A549 (cell line): ENCODE measurements around the gene KIF2A. TPM values are rescaled to one million over a fixed set of nuclear protein-coding genes. Genes with fewer than 3 reads are reported as not detected.

Experiments
- ATAC-seq, 2 experiments: fragments of 200-7000 bp in 1 of 2; fragments of >200 bp in 1 of 2; cut with Nextera tagmentation in 1 of 2; cut with Tn5 transposase in 1 of 2; 3 replicates each; pipeline versions ENCODE4 v1.8.0 to v1.9.1; 2018 to 2020; ENCODE audit warnings: mild to moderate bottlenecking in 1 of 2, moderate library complexity in 1 of 2
- CTCF ChIA-PET: fragments of 300-600 bp; sonication (Branson Sonifier 250); formaldehyde crosslinking; extraction: SDS; loops from one replicate; lab custom pipeline; 2021; ENCODE audit warnings: antibody characterized with exemption, inconsistent platforms; lab: Yijun Ruan, JAX
- POLR2A ChIA-PET: fragments of 350-600 bp; formaldehyde crosslinking; extraction: SDS; loops from one replicate; lab custom pipeline; 2021; ENCODE audit warnings: antibody characterized with exemption, inconsistent platforms; lab: Yijun Ruan, JAX
- DNase-seq, 2 experiments: peaks; one replicate each; pipeline versions ENCODE4 v3.0.0 to v3.0.0-alpha.2; 2011 to 2016; ENCODE audit warnings: low read depth in 1 of 2, low spot score in 1 of 2
- FAIRE-seq: peaks from 2 replicates; lab custom pipeline; 2011; peaks lifted over from hg19 to GRCh38; lab: Jason Lieb, UNC
- H3K27ac ChIP-seq, 2 experiments: fragments of >200 bp; sonication (Bioruptor Twin); formaldehyde crosslinking; 3 replicates each; pipeline ENCODE4 v1.5.1; 2016 to 2017
- H3K4me1 ChIP-seq: fragments of >200 bp; sonication (Bioruptor Twin); formaldehyde crosslinking; 3 replicates; pipeline ENCODE4 v1.6.1; 2016
- H3K4me2 ChIP-seq: fragments of >200 bp; sonication (Bioruptor Twin); formaldehyde crosslinking; 3 replicates; pipeline ENCODE4 v1.6.1; 2016
- H3K4me3 ChIP-seq: fragments of >200 bp; sonication (Bioruptor Twin); formaldehyde crosslinking; 3 replicates; pipeline ENCODE4 v1.5.1; 2016
- H3K9me3 ChIP-seq: fragments of >200 bp; sonication (Bioruptor Twin); formaldehyde crosslinking; 3 replicates; pipeline ENCODE4 v1.6.1; 2016
- BHLHE40 ChIP-seq: IDR thresholded peaks from 2 replicates; pipeline ENCODE4 v1.6.1; 2012; ENCODE audit warnings: low read depth, low read length, inconsistent platforms
- CBX2 ChIP-seq: fragments of 200-600 bp; sonication (generic); IDR thresholded peaks from 2 replicates; pipeline ENCODE4 v1.6.1; 2016; ENCODE audit warnings: low read depth, mild to moderate bottlenecking, borderline replicate concordance
- CEBPB ChIP-seq, 2 experiments: fragments of >200 bp in 1 of 2; sonication (Bioruptor Twin) in 1 of 2; formaldehyde crosslinking in 1 of 2; IDR thresholded peaks; 2 replicates each; pipeline ENCODE4 v1.6.1; 2012 to 2016
- CHD2 ChIP-seq: fragments of 150-350 bp; IDR thresholded peaks from 2 replicates; pipeline ENCODE4 v1.6.1; 2014; ENCODE audit warnings: low read length; ENCODE audit not compliant: partially characterized antibody
- EP300 ChIP-seq, 2 experiments: fragments of >200 bp; sonication (Bioruptor Twin); formaldehyde crosslinking; IDR thresholded peaks; 2 replicates in 1 of 2; 3 replicates in 1 of 2; pipeline ENCODE4 v1.6.1; 2016 to 2017
- HDAC2 ChIP-seq: fragments of 200-600 bp; sonication (generic); IDR thresholded peaks from 2 replicates; pipeline ENCODE4 v1.6.1; 2016
- HEYL ChIP-seq: fragments of 250-450 bp; sonication (Bioruptor Pico); IDR thresholded peaks from 2 replicates; pipeline ENCODE4 v1.8.0; 2021; ENCODE audit warnings: mild to moderate bottlenecking, moderate library complexity
- HOXA7 ChIP-seq: fragments of 250-450 bp; sonication (Bioruptor Pico); IDR thresholded peaks from 2 replicates; pipeline ENCODE4 v1.5.0; 2020; ENCODE audit warnings: mild to moderate bottlenecking, moderate library complexity
- HOXB13 ChIP-seq: fragments of 250-450 bp; sonication (Bioruptor Pico); IDR thresholded peaks from 2 replicates; pipeline ENCODE4 v1.5.0; 2020; ENCODE audit warnings: low read depth, mild to moderate bottlenecking, moderate library complexity
- HOXB5 ChIP-seq: fragments of 250-450 bp; sonication (Bioruptor Pico); IDR thresholded peaks from 2 replicates; pipeline ENCODE4 v1.5.0; 2020; ENCODE audit warnings: mild to moderate bottlenecking, moderate library complexity
- KDM5A ChIP-seq: fragments of 200-600 bp; sonication (generic); IDR thresholded peaks from 2 replicates; pipeline ENCODE4 v1.6.1; 2016; ENCODE audit warnings: antibody characterized with exemption, mild to moderate bottlenecking
- MAFK ChIP-seq: fragments of 450-650 bp; IDR thresholded peaks from 2 replicates; pipeline ENCODE4 v1.6.1; 2014; ENCODE audit not compliant: partially characterized antibody
- MAZ ChIP-seq: fragments of 150-350 bp; IDR thresholded peaks from 2 replicates; pipeline ENCODE4 v1.6.1; 2014; ENCODE audit warnings: antibody characterized with exemption, low read depth, low read length, borderline replicate concordance
- NFE2L2 ChIP-seq: fragments of 150-350 bp; conservative IDR thresholded peaks from 2 replicates; pipeline ENCODE4 v1.6.1; 2014; ENCODE audit warnings: low read length
- NPAS2 ChIP-seq: fragments of 250-450 bp; sonication (Bioruptor Pico); IDR thresholded peaks from 2 replicates; pipeline ENCODE4 v1.8.0; 2022; ENCODE audit warnings: mild to moderate bottlenecking, moderate library complexity, borderline replicate concordance
- NR3C1 ChIP-seq: fragments of >200 bp; sonication (Bioruptor Twin); formaldehyde crosslinking; IDR thresholded peaks from 3 replicates; pipeline ENCODE4 v1.6.1; 2017
- PHF8 ChIP-seq: fragments of 200-600 bp; sonication (generic); IDR thresholded peaks from 2 replicates; pipeline ENCODE4 v1.6.1; 2016; ENCODE audit warnings: low read depth, mild to moderate bottlenecking, antibody characterized with exemption, moderate library complexity, borderline replicate concordance
- RFX5 ChIP-seq: fragments of 450-650 bp; IDR thresholded peaks from 2 replicates; pipeline ENCODE4 v1.7.1; 2014; ENCODE audit warnings: antibody characterized with exemption, mild to moderate bottlenecking, moderate library complexity
- SMC3 ChIP-seq: fragments of >200 bp; sonication (Bioruptor Twin); formaldehyde crosslinking; IDR thresholded peaks from 3 replicates; pipeline ENCODE4 v1.6.1; 2018; ENCODE audit warnings: inconsistent platforms
- TP53 ChIP-seq: fragments of 250-450 bp; sonication (Bioruptor Pico); IDR thresholded peaks from 2 replicates; pipeline ENCODE4 v1.5.0; 2021; ENCODE audit warnings: mild to moderate bottlenecking, moderate library complexity
- ZNF302 ChIP-seq: fragments of 250-450 bp; sonication (Bioruptor Pico); IDR thresholded peaks from 2 replicates; pipeline ENCODE4 v1.9.0; 2021; ENCODE audit warnings: inconsistent platforms, mild to moderate bottlenecking, moderate library complexity
- WGBS: methylation state at CpG from one replicate; pipeline ENCODE4 v1.1.6; 2017; ENCODE audit errors: missing lambda C conversion rate; 5-methylcytosine and 5-hydroxymethylcytosine counted together
- polyA plus RNA-seq, 4 experiments: library from polyadenylated mRNA; depleted of rRNA in 3 of 4; stranded (reverse); fragments of >200 nt; fragmentation: RNase III in 1 of 4; extraction: RNeasy Plus Mini Kit Qiagen cat#74134 plus additional on column Dnase treatment in 1 of 4; gene quantifications; 2 replicates in 3 of 4; 3 replicates in 1 of 4; pipeline ENCODE4 v1.2.3, GENCODE V29; 2011 to 2017
- TF ChIP-seq, protein P1 (sequence below): IDR thresholded peaks from 2 replicates; pipeline ENCODE4 v1.6.1; 2012; ENCODE audit warnings: low read depth, borderline replicate concordance
- TF ChIP-seq, protein P2 (sequence below): fragments of >200 bp; sonication (Bioruptor Twin); formaldehyde crosslinking; IDR thresholded peaks from 3 replicates; pipeline ENCODE4 v1.5.1; 2016
- TF ChIP-seq, protein P3 (sequence below): IDR thresholded peaks from 2 replicates; pipeline ENCODE4 v1.6.1; 2012
- TF ChIP-seq, protein P4 (sequence below): fragments of 250-450 bp; sonication (Bioruptor Pico); IDR thresholded peaks from 2 replicates; pipeline ENCODE4 v1.5.0; 2021; ENCODE audit warnings: mild to moderate bottlenecking, moderate library complexity, borderline replicate concordance
- TF ChIP-seq, protein P5 (sequence below): fragments of 200-600 bp; sonication (generic); IDR thresholded peaks from 2 replicates; pipeline ENCODE4 v1.6.1; 2016; ENCODE audit warnings: antibody characterized with exemption, mild to moderate bottlenecking, moderate library complexity
- TF ChIP-seq, protein P6 (sequence below): fragments of 250-450 bp; sonication (Bioruptor Pico); IDR thresholded peaks from 2 replicates; pipeline ENCODE4 v1.5.0; 2020; ENCODE audit warnings: low read depth, mild to moderate bottlenecking, moderate library complexity
- TF ChIP-seq, protein P7 (sequence below): IDR thresholded peaks from 2 replicates; pipeline ENCODE4 v1.6.1; 2012

KIF2A gene
- polyA plus RNA-seq, 2 of the 4 experiments (the other 2 are of a cell fraction): 44.5 to 68.9 TPM

DNA sequence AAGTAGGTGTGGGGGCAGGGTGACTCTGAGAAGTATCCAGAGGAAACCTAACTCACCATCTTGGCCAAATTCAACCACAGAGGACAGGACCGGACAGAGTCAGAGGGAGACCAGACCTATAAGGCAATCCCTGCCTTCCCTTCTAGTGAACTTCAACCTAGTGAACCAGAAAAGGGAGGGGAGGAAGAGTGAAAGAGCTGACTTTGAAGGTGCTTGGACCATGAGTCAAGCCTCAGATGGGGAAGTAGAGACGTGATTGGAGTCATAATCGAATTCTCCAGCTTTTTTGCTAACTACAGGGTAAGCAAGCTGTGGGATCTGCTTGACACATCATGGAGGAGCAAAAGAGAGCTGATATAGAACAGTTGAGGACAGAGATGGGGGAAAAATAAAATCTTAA is 18.8 kb upstream of the KIF2A start:
- H3K27ac ChIP-seq: no peak overlapping the region
- POLR2A ChIA-PET: no interaction called here
- CTCF ChIA-PET: interaction anchor here (0.5 to 1.7 kb wide), 4 partner anchors 8 to 64 kb away, joined by 3 to 4 read pairs (median 4); no protein-coding TSS in a partner anchor
- H3K4me1 ChIP-seq: no peaks in the 10 kb centered on the region
- H3K9me3 ChIP-seq: no peaks in the 10 kb centered on the region
- no peak overlapping the region for H3K4me3 ChIP-seq
- TF ChIP-seq, protein P1, sequence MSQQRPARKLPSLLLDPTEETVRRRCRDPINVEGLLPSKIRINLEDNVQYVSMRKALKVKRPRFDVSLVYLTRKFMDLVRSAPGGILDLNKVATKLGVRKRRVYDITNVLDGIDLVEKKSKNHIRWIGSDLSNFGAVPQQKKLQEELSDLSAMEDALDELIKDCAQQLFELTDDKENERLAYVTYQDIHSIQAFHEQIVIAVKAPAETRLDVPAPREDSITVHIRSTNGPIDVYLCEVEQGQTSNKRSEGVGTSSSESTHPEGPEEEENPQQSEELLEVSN: no peak
- no peak for TF ChIP-seq RFX5
- no peak for TF ChIP-seq CBX2
- TF ChIP-seq, protein P2, sequence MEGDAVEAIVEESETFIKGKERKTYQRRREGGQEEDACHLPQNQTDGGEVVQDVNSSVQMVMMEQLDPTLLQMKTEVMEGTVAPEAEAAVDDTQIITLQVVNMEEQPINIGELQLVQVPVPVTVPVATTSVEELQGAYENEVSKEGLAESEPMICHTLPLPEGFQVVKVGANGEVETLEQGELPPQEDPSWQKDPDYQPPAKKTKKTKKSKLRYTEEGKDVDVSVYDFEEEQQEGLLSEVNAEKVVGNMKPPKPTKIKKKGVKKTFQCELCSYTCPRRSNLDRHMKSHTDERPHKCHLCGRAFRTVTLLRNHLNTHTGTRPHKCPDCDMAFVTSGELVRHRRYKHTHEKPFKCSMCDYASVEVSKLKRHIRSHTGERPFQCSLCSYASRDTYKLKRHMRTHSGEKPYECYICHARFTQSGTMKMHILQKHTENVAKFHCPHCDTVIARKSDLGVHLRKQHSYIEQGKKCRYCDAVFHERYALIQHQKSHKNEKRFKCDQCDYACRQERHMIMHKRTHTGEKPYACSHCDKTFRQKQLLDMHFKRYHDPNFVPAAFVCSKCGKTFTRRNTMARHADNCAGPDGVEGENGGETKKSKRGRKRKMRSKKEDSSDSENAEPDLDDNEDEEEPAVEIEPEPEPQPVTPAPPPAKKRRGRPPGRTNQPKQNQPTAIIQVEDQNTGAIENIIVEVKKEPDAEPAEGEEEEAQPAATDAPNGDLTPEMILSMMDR: no peak
- no peak for TF ChIP-seq NFE2L2
- TF ChIP-seq, protein P3, sequence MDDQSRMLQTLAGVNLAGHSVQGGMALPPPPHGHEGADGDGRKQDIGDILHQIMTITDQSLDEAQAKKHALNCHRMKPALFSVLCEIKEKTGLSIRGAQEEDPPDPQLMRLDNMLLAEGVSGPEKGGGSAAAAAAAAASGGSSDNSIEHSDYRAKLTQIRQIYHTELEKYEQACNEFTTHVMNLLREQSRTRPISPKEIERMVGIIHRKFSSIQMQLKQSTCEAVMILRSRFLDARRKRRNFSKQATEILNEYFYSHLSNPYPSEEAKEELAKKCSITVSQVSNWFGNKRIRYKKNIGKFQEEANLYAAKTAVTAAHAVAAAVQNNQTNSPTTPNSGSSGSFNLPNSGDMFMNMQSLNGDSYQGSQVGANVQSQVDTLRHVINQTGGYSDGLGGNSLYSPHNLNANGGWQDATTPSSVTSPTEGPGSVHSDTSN: no peak
- TF ChIP-seq SMC3: no peak
- no peak for TF ChIP-seq BHLHE40
- TF ChIP-seq TP53 (CRISPR knock-in tag): no peak
- TF ChIP-seq KDM5A: no peak
- TF ChIP-seq HEYL (CRISPR knock-in tag): no peak
- TF ChIP-seq MAFK: no peak
- no peak for TF ChIP-seq NR3C1
- no peak for TF ChIP-seq CHD2
- no peak for TF ChIP-seq HOXA7 (CRISPR knock-in tag)
- TF ChIP-seq, protein P4, sequence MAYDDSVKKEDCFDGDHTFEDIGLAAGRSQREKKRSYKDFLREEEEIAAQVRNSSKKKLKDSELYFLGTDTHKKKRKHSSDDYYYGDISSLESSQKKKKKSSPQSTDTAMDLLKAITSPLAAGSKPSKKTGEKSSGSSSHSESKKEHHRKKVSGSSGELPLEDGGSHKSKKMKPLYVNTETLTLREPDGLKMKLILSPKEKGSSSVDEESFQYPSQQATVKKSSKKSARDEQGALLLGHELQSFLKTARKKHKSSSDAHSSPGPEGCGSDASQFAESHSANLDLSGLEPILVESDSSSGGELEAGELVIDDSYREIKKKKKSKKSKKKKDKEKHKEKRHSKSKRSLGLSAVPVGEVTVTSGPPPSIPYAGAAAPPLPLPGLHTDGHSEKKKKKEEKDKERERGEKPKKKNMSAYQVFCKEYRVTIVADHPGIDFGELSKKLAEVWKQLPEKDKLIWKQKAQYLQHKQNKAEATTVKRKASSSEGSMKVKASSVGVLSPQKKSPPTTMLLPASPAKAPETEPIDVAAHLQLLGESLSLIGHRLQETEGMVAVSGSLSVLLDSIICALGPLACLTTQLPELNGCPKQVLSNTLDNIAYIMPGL (CRISPR knock-in tag): no peak
- TF ChIP-seq HOXB13 (CRISPR knock-in tag): no peak
- TF ChIP-seq MAZ: no peak
- TF ChIP-seq ZNF302 (CRISPR knock-in tag): no peak
- no peak for TF ChIP-seq NPAS2 (CRISPR knock-in tag)
- no peak for ATAC-seq
- no peak for DNase-seq
- no peak for FAIRE-seq
- H3K4me2 ChIP-seq: no peak overlapping the region
- 51% methylated on average over 3 of the region's 3 CpGs for WGBS

DNA sequence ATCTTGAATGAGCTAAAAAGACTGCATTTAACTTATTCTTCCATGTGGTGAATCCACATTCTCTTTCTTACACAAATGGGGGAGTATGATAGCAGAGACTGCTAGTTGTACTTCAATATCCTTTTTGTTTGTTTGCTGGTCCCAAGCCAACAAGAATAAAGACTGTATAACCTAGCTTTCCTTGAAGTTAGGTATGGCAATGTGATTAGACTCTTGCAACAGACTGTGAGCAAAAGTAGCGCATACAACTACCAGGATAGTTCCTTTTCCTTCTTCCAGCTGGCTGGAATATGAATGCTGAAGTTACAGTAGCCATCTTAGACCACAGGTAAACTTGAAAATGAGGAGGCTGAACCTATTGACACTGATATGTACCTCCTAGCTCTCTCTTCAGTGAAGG is 17.9 kb upstream of the KIF2A start:
- Histone ChIP-seq H3K4me3 (no peak overlapping the region), H3K27ac (no peak overlapping the region), H3K4me1 (no peaks in the 10 kb centered on the region), H3K9me3 (no peaks in the 10 kb centered on the region), H3K4me2 (no peak overlapping the region)
- 100% methylated on average over 1 of the region's 1 CpG for WGBS
- ChIA-PET POLR2A (no interaction called here), CTCF (interaction anchor here (0.8 to 1.7 kb wide), 4 partner anchors 8 to 14 kb away, joined by 3 to 4 read pairs (median 4); no protein-coding TSS in a partner anchor)
- DNase-seq (no peak), FAIRE-seq (no peak), ATAC-seq (no peak)
- TF ChIP-seq PHF8 (no peak), HOXB13 (CRISPR knock-in tag) (no peak), HOXB5 (CRISPR knock-in tag) (no peak), CEBPB (IDR thresholded peaks at IDR 0.05) (no peak), EP300 (IDR thresholded peaks at IDR 0.05) (no peak), HDAC2 (no peak), NFE2L2 (no peak)
- TF ChIP-seq, protein P1: no peak
- TF ChIP-seq, protein P5, sequence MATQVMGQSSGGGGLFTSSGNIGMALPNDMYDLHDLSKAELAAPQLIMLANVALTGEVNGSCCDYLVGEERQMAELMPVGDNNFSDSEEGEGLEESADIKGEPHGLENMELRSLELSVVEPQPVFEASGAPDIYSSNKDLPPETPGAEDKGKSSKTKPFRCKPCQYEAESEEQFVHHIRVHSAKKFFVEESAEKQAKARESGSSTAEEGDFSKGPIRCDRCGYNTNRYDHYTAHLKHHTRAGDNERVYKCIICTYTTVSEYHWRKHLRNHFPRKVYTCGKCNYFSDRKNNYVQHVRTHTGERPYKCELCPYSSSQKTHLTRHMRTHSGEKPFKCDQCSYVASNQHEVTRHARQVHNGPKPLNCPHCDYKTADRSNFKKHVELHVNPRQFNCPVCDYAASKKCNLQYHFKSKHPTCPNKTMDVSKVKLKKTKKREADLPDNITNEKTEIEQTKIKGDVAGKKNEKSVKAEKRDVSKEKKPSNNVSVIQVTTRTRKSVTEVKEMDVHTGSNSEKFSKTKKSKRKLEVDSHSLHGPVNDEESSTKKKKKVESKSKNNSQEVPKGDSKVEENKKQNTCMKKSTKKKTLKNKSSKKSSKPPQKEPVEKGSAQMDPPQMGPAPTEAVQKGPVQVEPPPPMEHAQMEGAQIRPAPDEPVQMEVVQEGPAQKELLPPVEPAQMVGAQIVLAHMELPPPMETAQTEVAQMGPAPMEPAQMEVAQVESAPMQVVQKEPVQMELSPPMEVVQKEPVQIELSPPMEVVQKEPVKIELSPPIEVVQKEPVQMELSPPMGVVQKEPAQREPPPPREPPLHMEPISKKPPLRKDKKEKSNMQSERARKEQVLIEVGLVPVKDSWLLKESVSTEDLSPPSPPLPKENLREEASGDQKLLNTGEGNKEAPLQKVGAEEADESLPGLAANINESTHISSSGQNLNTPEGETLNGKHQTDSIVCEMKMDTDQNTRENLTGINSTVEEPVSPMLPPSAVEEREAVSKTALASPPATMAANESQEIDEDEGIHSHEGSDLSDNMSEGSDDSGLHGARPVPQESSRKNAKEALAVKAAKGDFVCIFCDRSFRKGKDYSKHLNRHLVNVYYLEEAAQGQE: no peak
- TF ChIP-seq, protein P6, sequence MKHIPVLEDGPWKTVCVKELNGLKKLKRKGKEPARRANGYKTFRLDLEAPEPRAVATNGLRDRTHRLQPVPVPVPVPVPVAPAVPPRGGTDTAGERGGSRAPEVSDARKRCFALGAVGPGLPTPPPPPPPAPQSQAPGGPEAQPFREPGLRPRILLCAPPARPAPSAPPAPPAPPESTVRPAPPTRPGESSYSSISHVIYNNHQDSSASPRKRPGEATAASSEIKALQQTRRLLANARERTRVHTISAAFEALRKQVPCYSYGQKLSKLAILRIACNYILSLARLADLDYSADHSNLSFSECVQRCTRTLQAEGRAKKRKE (CRISPR knock-in tag): no peak
- TF ChIP-seq, protein P7, sequence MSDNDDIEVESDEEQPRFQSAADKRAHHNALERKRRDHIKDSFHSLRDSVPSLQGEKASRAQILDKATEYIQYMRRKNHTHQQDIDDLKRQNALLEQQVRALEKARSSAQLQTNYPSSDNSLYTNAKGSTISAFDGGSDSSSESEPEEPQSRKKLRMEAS: no peak
